CD4-positive, alpha-beta T cell treated with Interleukin-4 for 1 hour (primary cell): ENCODE results near the gene TAF3.

Experiments
- DNase-seq, 2 donors: peaks; one replicate each; pipeline ENCODE4 v3.0.0-alpha.2; 2020 to 2022

Gene TAF3

GRCh38 chr10:7813481-7813880 is 4.8 kb upstream of the TAF3 start:
- DNase-seq = no peak

GRCh38 chr10:7817576-7817975 is 729 bp upstream of the TAF3 start:
- DNase-seq = no peak

GRCh38 chr10:7817984-7818294 is 366 bp upstream of the TAF3 start:
- no peak for DNase-seq

GRCh38 chr10:7819121-7819460 is 786 bp downstream of the TAF3 start:
- DNase-seq = peak; percentile 15 to 25

- DNase-seq = no peak
Measured at GRCh38 chr10:7824251-7824650, 5.9 kb downstream of the TAF3 start.

- no peak for DNase-seq
Measured at GRCh38 chr10:7826971-7827370, 8.7 kb downstream of the TAF3 start.

- no peak for DNase-seq
Measured at GRCh38 chr10:7829289-7829834, 11.1 kb downstream of the TAF3 start.

- DNase-seq = no peak
Measured at GRCh38 chr10:7832060-7832459, 13.8 kb downstream of the TAF3 start.

GRCh38 chr10:7833210-7833609 is 14.9 kb downstream of the TAF3 start:
- no peak for DNase-seq

GRCh38 chr10:7834262-7834661 is 16.0 kb downstream of the TAF3 start:
- DNase-seq = no peak

GRCh38 chr10:7836571-7836970 is 18.3 kb downstream of the TAF3 start:
- no peak for DNase-seq

- DNase-seq = no peak
Measured at GRCh38 chr10:7846591-7846990, 28.3 kb downstream of the TAF3 start.

GRCh38 chr10:7853226-7853842 is 35.0 kb downstream of the TAF3 start:
- no peak for DNase-seq

GRCh38 chr10:7853890-7854289 is 35.6 kb downstream of the TAF3 start:
- no peak for DNase-seq

GRCh38 chr10:7855205-7855604 is 36.9 kb downstream of the TAF3 start:
- no peak for DNase-seq

- DNase-seq = no peak
Measured at GRCh38 chr10:7856678-7857077, 38.4 kb downstream of the TAF3 start.

GRCh38 chr10:7857262-7857661 is 39.0 kb downstream of the TAF3 start:
- no peak for DNase-seq

GRCh38 chr10:7861509-7862120 is 43.3 kb downstream of the TAF3 start:
- no peak for DNase-seq

- no peak for DNase-seq
Measured at GRCh38 chr10:7862121-7862514, 43.8 kb downstream of the TAF3 start.

- DNase-seq = no peak
Measured at GRCh38 chr10:7866176-7866575, 47.9 kb downstream of the TAF3 start.

GRCh38 chr10:7872041-7872442 is 53.7 kb downstream of the TAF3 start:
- peak in 1 of 2 donors; percentile 42 for DNase-seq

- DNase-seq = no peak
Measured at GRCh38 chr10:7874864-7875263, 56.6 kb downstream of the TAF3 start.

- DNase-seq = no peak
Measured at GRCh38 chr10:7876541-7877127, 58.3 kb downstream of the TAF3 start.

- no peak for DNase-seq
Measured at GRCh38 chr10:7881119-7881518, 62.8 kb downstream of the TAF3 start.

- DNase-seq = no peak
Measured at GRCh38 chr10:7886056-7886455, 67.8 kb downstream of the TAF3 start.
